GM04503 (cell line): ENCODE measurements around the gene RACGAP1.

Experiments used
- DNase-seq: peaks from one replicate; pipeline ENCODE4 v3.0.0-alpha.2; 2012; ENCODE audit warnings: low read depth

The RACGAP1 gene

GRCh38 chr12:49969027-49969426 lies 56.3 kb downstream of the RACGAP1 start:
- no peak for DNase-seq

- no peak for DNase-seq
These were observed 56.8 kb downstream of the RACGAP1 start for GRCh38 chr12:49968471-49968870.

GRCh38 chr12:49967777-49968250 lies 57.5 kb downstream of the RACGAP1 start:
- no peak for DNase-seq

- DNase-seq: peak; percentile 16
These were observed 58.1 kb downstream of the RACGAP1 start for GRCh38 chr12:49967042-49967776.

GRCh38 chr12:49966511-49967041 lies 58.7 kb downstream of the RACGAP1 start:
- DNase-seq: no peak

- no peak for DNase-seq
These were observed 59.5 kb downstream of the RACGAP1 start for GRCh38 chr12:49965836-49966235.

GRCh38 chr12:49964849-49965624 lies 60.3 kb downstream of the RACGAP1 start:
- no peak for DNase-seq

GRCh38 chr12:49963976-49964815 lies 61.1 kb downstream of the RACGAP1 start:
- no peak for DNase-seq

- no peak for DNase-seq
These were observed 62.2 kb downstream of the RACGAP1 start for GRCh38 chr12:49962861-49963765.

GRCh38 chr12:49961993-49962764 lies 63.1 kb downstream of the RACGAP1 start:
- no peak for DNase-seq

GRCh38 chr12:49961111-49961922 lies 64.0 kb downstream of the RACGAP1 start, which contains the start of gene AQP5:
Gene AQP5, plus strand, starts transcription at chr12:49961872. Its CDS starts 146 bp downstream, at chr12:49962018.
- no peak for DNase-seq

GRCh38 chr12:49960474-49961110 lies 64.7 kb downstream of the RACGAP1 start:
- DNase-seq: no peak

GRCh38 chr12:49959685-49960473 lies 65.4 kb downstream of the RACGAP1 start:
- no peak for DNase-seq

- no peak for DNase-seq
These were observed 67.7 kb downstream of the RACGAP1 start for GRCh38 chr12:49957570-49957967.

- DNase-seq: no peak
These were observed 68.4 kb downstream of the RACGAP1 start for GRCh38 chr12:49956663-49957569.

GRCh38 chr12:49955899-49956662 lies 69.2 kb downstream of the RACGAP1 start:
- DNase-seq: no peak
